ENCODE results near the gene PI16. TPM values are rescaled to one million over a fixed set of nuclear protein-coding genes. Genes with fewer than 3 reads are reported as not detected.

The PI16 gene
- total and polyA plus RNA-seq, 2 experiments from 2014 or later = 0.50 TPM; not detected in 1

DNA sequence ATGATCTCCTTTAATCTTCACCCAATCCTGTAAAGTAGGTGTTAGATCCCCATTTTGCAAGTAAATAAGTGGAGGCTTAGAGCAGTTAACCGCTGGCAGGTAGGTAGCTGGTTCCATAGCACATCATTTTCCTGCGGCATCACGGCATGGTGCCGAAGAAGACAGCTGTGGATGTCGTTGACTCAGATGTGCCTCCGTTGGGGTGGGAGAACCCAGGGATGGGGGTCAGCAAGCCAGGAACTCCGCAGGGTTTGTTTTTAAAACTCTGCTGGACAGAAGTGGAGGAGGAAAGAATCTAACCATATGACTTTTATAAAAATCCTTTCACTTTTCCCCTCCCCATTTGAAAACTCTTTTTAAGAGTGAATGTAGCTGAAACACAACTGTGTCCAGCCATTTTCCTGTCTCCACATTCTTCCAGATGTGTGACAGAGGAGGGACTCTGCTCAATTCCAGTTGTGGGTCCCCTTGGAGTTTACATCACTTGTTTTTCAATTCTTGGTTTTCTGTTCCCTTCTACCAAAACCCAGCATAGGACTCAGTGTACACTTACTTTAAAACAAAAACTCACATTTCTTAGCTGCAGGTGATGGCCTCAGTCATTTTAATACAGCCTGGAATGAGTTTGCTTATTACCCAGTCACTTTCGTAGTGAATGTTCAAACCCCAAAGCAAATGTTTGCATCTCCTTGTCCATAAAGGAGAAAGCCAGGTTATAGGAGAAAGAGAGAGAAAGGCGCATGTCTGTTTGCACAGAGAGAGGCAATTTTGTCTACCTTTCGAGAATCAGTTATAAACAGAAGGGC, 27.6 kb upstream of the PI16 start:
- peaks cover 2% of the 10 kb centered on the region for H3K27me3 Mint-ChIP-seq (ENCODE audit: insufficient read depth, low read depth, poor library complexity)
- H4K20me1 ChIP-seq (replicated peaks; ENCODE audit: insufficient read depth) = no peaks in the 10 kb centered on the region
- no peaks in the 10 kb centered on the region for H3K9me2 ChIP-seq (ENCODE audit: insufficient read depth)
- H3K79me2 ChIP-seq (replicated peaks; ENCODE audit: insufficient read depth) = no peaks in the 10 kb centered on the region
- no peak overlapping the region for H3K4me3 Mint-ChIP-seq
- H3K4me3 ChIP-seq = no peak overlapping the region
- H3F3A ChIP-seq (replicated peaks; ENCODE audit: low read depth) = no peaks in the 10 kb centered on the region
- no peaks in the 10 kb centered on the region for H3K27me3 ChIP-seq (ENCODE audit: insufficient read depth)
- H3K4me1 ChIP-seq (ENCODE audit: insufficient read depth) = peaks cover 4% of the 10 kb centered on the region; the same call in 1 of the 2 replicates
- peak overlapping the region; percentile 30; the same call in 1 of the 2 replicates for H3K27ac ChIP-seq (ENCODE audit: low read depth)
- no peak overlapping the region for H3K4me2 ChIP-seq
- no peak for ATAC-seq
- H3K9me3 Mint-ChIP-seq = no peaks in the 10 kb centered on the region
- no peaks in the 10 kb centered on the region for H3K36me3 ChIP-seq (ENCODE audit: insufficient read depth)
- no peak overlapping the region for H2AFZ ChIP-seq
- H3K27ac Mint-ChIP-seq = no peak overlapping the region
- DNase-seq (ENCODE audit: low spot score) = no peak
- TF ChIP-seq CTCF (conservative IDR thresholded peaks at IDR 0.05; ENCODE audit: low read depth in 2 of 2) (no peak), ZNF114 (CRISPR knock-in tag; IDR thresholded peaks at IDR 0.05) (no peak), POLR2AphosphoS5 (IDR thresholded peaks at IDR 0.05; ENCODE audit: low read depth) (no peak), STAT1 (IDR thresholded peaks at IDR 0.05; ENCODE audit: unreplicated experiment) (no peak)
- TF ChIP-seq, protein P1, sequence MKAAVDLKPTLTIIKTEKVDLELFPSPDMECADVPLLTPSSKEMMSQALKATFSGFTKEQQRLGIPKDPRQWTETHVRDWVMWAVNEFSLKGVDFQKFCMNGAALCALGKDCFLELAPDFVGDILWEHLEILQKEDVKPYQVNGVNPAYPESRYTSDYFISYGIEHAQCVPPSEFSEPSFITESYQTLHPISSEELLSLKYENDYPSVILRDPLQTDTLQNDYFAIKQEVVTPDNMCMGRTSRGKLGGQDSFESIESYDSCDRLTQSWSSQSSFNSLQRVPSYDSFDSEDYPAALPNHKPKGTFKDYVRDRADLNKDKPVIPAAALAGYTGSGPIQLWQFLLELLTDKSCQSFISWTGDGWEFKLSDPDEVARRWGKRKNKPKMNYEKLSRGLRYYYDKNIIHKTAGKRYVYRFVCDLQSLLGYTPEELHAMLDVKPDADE (IDR thresholded peaks at IDR 0.05) = no peak
- peaks cover 7% of the 10 kb centered on the region for H3K4me1 Mint-ChIP-seq
- H3K36me3 Mint-ChIP-seq (ENCODE audit: low read depth) = no peaks in the 10 kb centered on the region

- Mint-ChIP-seq H3K27me3 (ENCODE audit: insufficient read depth, low read depth, poor library complexity) (peaks cover 2% of the 10 kb centered on the region), H3K4me1 (peaks cover 7% of the 10 kb centered on the region), H3K9me3 (no peaks in the 10 kb centered on the region), H3K27ac (no peak overlapping the region), H3K36me3 (ENCODE audit: low read depth) (no peaks in the 10 kb centered on the region), H3K4me3 (no peak overlapping the region)
- Histone ChIP-seq H3F3A (replicated peaks; ENCODE audit: low read depth) (no peaks in the 10 kb centered on the region), H3K4me2 (no peak overlapping the region), H2AFZ (no peak overlapping the region), H4K20me1 (replicated peaks; ENCODE audit: insufficient read depth) (no peaks in the 10 kb centered on the region), H3K4me3 (no peak overlapping the region), H3K79me2 (replicated peaks; ENCODE audit: insufficient read depth) (no peaks in the 10 kb centered on the region), H3K27ac (ENCODE audit: low read depth) (peak overlapping the region; percentile 30; the same call in 1 of the 2 replicates), H3K4me1 (ENCODE audit: insufficient read depth) (peaks cover 4% of the 10 kb centered on the region; the same call in 1 of the 2 replicates), H3K9me2 (ENCODE audit: insufficient read depth) (no peaks in the 10 kb centered on the region), H3K36me3 (ENCODE audit: insufficient read depth) (no peaks in the 10 kb centered on the region), H3K27me3 (ENCODE audit: insufficient read depth) (no peaks in the 10 kb centered on the region)
- DNase-seq (ENCODE audit: low spot score) = no peak
- TF ChIP-seq, protein P2, sequence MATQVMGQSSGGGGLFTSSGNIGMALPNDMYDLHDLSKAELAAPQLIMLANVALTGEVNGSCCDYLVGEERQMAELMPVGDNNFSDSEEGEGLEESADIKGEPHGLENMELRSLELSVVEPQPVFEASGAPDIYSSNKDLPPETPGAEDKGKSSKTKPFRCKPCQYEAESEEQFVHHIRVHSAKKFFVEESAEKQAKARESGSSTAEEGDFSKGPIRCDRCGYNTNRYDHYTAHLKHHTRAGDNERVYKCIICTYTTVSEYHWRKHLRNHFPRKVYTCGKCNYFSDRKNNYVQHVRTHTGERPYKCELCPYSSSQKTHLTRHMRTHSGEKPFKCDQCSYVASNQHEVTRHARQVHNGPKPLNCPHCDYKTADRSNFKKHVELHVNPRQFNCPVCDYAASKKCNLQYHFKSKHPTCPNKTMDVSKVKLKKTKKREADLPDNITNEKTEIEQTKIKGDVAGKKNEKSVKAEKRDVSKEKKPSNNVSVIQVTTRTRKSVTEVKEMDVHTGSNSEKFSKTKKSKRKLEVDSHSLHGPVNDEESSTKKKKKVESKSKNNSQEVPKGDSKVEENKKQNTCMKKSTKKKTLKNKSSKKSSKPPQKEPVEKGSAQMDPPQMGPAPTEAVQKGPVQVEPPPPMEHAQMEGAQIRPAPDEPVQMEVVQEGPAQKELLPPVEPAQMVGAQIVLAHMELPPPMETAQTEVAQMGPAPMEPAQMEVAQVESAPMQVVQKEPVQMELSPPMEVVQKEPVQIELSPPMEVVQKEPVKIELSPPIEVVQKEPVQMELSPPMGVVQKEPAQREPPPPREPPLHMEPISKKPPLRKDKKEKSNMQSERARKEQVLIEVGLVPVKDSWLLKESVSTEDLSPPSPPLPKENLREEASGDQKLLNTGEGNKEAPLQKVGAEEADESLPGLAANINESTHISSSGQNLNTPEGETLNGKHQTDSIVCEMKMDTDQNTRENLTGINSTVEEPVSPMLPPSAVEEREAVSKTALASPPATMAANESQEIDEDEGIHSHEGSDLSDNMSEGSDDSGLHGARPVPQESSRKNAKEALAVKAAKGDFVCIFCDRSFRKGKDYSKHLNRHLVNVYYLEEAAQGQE (IDR thresholded peaks at IDR 0.05; ENCODE audit: unreplicated experiment) = no peak
- TF ChIP-seq ZNF331 (CRISPR knock-in tag; IDR thresholded peaks at IDR 0.05; ENCODE audit: low read depth) (no peak), EZH2phosphoT487 (IDR thresholded peaks at IDR 0.05; ENCODE audit: unreplicated experiment) (no peak)
- no peak for ATAC-seq
Observed at GRCh38 chr6:36927691-36928546, 26.6 kb upstream of the PI16 start.

Data from GM23338 (cell line).